Progenitor cell of endocrine pancreas (in vitro differentiated cells): ENCODE measurements around the gene MT4. TPM values are rescaled to one million over a fixed set of nuclear protein-coding genes. Genes with fewer than 3 reads are reported as not detected.
A peak's percentile ranks its signal among the peaks of the same experiment; 100 is the strongest.

Source experiments
- DNase-seq: peaks from one replicate; pipeline ENCODE4 v3.0.0; 2021; ENCODE audit warnings: low spot score; ENCODE audit not compliant: unreplicated experiment
- H3K27ac Mint-ChIP-seq: 2 replicates; pipeline ENCODE4 v1.8.0; 2021; ENCODE audit warnings: mild to moderate bottlenecking, moderate library complexity, mixed read lengths
- H3K27me3 Mint-ChIP-seq: 2 replicates; pipeline ENCODE4 v1.8.0; 2021; ENCODE audit warnings: mixed read lengths
- H3K36me3 Mint-ChIP-seq: 2 replicates; pipeline ENCODE4 v1.8.0; 2022; ENCODE audit warnings: mixed read lengths; ENCODE audit not compliant: insufficient read depth
- H3K4me1 Mint-ChIP-seq: 2 replicates; pipeline ENCODE4 v1.8.0; 2021; ENCODE audit warnings: low read depth, mixed read lengths
- H3K4me3 Mint-ChIP-seq: 2 replicates; pipeline ENCODE4 v1.8.0; 2021; ENCODE audit warnings: low read depth, mild to moderate bottlenecking, moderate library complexity, mixed read lengths
- H3K9me3 Mint-ChIP-seq: 2 replicates; pipeline ENCODE4 v1.8.0; 2021; ENCODE audit warnings: low read depth, mixed read lengths
- total RNA-seq: library from RNA; stranded (reverse); gene quantifications from 2 replicates; pipeline ENCODE4 v1.2.1, GENCODE V29; 2021
- TF ChIP-seq, protein P1 (sequence below): fragments of 200-600 bp; sonication (generic); IDR thresholded peaks from one replicate; pipeline ENCODE4 v1.5.0; 2021; ENCODE audit warnings: antibody characterized with exemption, mild to moderate bottlenecking; ENCODE audit not compliant: unreplicated experiment

The MT4 gene
- total RNA-seq, 1 donor from 2014 or later, result not detected

DNA sequence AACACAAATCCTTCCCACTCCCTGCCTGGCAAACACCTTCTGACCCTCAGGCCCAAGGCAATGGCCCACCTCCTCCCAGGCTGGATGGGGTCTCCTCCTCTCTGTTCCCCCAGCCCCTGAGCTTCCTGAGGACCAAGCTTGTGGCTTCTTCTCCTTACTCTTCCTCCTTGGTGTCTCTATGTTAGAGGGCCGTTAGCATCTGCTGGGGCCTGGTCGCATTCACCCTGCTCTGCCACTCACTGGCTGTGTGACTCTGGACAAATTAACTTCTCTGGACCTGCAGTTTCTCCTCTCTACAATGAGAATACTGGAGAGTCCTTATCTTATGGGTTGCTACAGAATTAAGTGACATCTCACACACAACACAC, 42.8 kb downstream of the MT4 start:
- Mint-ChIP-seq H3K27ac (no peak overlapping the region), H3K27me3 (peaks cover 79% of the 10 kb centered on the region), H3K4me1 (peaks cover 6% of the 10 kb centered on the region), H3K4me3 (no peak overlapping the region), H3K9me3 (no peaks in the 10 kb centered on the region), H3K36me3 (no peaks in the 10 kb centered on the region)
- TF ChIP-seq, protein P1, sequence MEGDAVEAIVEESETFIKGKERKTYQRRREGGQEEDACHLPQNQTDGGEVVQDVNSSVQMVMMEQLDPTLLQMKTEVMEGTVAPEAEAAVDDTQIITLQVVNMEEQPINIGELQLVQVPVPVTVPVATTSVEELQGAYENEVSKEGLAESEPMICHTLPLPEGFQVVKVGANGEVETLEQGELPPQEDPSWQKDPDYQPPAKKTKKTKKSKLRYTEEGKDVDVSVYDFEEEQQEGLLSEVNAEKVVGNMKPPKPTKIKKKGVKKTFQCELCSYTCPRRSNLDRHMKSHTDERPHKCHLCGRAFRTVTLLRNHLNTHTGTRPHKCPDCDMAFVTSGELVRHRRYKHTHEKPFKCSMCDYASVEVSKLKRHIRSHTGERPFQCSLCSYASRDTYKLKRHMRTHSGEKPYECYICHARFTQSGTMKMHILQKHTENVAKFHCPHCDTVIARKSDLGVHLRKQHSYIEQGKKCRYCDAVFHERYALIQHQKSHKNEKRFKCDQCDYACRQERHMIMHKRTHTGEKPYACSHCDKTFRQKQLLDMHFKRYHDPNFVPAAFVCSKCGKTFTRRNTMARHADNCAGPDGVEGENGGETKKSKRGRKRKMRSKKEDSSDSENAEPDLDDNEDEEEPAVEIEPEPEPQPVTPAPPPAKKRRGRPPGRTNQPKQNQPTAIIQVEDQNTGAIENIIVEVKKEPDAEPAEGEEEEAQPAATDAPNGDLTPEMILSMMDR, result no peak
- no peak for DNase-seq

DNA sequence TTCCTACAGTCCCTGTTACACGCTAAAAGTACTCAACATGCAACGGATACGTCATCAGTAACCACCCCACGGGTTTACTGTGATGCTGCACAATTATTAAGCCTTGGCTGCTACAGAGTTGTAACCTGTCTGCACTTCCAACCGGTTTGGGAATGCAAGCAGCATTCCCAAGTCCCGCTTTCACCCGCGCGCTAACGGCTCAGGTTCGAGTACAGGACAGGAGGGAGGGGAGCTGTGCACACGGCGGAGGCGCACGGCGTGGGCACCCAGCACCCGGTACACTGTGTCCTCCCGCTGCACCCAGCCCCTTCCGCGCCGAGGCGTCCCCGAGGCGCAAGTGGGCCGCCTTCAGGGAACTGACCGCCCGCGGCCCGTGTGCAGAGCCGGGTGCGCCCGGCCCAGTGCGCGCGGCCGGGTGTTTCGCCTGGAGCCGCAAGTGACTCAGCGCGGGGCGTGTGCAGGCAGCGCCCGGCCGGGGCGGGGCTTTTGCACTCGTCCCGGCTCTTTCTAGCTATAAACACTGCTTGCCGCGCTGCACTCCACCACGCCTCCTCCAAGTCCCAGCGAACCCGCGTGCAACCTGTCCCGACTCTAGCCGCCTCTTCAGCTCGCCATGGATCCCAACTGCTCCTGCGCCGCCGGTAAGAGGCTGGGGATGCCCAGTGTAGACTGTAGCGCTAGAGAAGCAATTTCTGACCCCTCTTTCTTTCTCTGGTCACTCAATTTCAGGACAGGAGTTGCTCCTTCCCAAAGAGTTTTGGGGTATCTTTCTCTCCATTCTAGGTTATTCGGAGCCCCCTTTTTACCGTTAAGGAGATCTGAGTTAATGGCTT, 43.4 kb downstream of the MT4 start, which contains the start of gene MT2A:
TSS of gene MT2A (plus strand) at position 542 of the 833 bp plus-strand sequence. CDS start at position 614, 72 bp downstream.
- DNase-seq, result peak; percentile 62
- Mint-ChIP-seq H3K36me3 (no peaks in the 10 kb centered on the region), H3K4me1 (peaks cover 6% of the 10 kb centered on the region), H3K27ac (no peak within 1 kb of the TSS), H3K9me3 (no peaks in the 10 kb centered on the region), H3K4me3 (peak within 1 kb of the TSS; percentile 56), H3K27me3 (peaks cover 82% of the 10 kb centered on the region)
- TF ChIP-seq, protein P1, result no peak

DNA sequence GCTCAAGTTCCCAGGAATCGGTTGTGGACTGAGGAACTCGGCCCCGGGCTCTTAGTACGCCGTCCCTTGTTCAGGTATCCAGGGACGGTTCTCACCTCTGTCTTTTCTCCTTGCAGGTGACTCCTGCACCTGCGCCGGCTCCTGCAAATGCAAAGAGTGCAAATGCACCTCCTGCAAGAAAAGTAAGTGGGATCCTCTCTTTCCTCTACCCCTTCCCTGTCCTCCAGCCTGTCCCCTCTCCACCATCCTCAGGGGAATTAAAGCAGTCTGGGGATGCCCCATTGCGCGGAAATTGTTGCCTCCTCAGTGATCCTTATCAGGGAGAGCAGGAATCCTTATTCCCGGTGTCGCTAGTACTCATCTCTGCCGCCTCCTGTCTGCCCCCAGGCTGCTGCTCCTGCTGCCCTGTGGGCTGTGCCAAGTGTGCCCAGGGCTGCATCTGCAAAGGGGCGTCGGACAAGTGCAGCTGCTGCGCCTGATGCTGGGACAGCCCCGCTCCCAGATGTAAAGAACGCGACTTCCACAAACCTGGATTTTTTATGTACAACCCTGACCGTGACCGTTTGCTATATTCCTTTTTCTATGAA, 44.1 kb downstream of the MT4 start:
- Mint-ChIP-seq H3K4me1 (peaks cover 6% of the 10 kb centered on the region), H3K27ac (no peak overlapping the region), H3K27me3 (peaks cover 84% of the 10 kb centered on the region), H3K4me3 (peak overlapping the region; percentile 56), H3K36me3 (no peaks in the 10 kb centered on the region), H3K9me3 (no peaks in the 10 kb centered on the region)
- TF ChIP-seq, protein P1, result no peak
- no peak for DNase-seq

DNA sequence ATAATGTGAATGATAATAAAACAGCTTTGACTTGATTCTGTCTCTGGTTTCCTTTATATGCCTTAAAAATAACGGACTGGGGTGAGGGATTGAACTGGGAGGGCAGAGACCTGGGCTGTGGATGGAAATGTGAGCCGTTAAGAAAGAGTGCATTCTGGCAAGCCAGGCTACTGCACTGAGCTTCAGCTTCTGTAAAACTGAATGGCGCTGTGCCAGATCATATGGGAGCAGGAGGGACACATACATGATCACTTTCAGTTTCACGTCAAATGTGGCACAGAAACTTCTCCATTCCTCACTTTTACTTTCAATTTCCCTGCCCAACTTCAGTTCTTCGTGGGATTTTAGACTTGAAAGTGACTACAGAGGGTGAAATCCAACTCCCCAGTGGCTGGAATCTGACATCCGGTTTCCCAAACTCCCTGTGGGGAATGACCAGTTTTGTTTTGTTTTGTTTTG, 44.6 kb downstream of the MT4 start:
- Mint-ChIP-seq H3K36me3 (no peaks in the 10 kb centered on the region), H3K9me3 (no peaks in the 10 kb centered on the region), H3K4me3 (peak overlapping the region; percentile 56), H3K27me3 (peaks cover 87% of the 10 kb centered on the region), H3K4me1 (peaks cover 6% of the 10 kb centered on the region), H3K27ac (no peak overlapping the region)
- DNase-seq, result no peak
- TF ChIP-seq, protein P1, result no peak

DNA sequence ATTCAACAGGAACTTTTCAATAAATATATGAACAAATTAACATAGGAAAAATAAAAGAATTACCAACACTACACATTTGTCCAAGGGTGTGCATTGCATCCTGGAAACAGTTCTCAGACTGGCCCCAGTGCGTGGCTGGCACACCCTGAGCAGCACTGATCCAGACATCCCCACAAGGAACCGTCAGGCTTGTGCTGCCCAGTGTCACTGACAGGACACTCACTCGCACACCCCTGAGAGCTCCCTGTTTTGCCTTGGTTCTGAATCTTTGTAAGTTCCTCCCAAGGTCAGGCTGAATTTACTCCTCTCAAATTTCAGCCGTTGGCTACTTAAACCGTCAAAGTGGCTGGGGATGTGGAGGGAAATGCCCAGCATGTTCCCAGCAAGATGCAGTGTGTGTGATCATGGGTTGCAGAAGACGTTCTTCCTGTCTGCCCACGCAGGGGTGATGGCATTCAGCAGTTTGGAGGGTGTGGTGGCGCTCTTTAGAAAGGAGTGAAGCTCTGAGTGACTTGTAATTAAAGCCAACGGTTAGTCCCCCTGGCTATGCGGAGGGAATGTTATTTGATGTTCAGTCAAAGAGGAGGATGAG, 45.2 kb downstream of the MT4 start:
- DNase-seq, result no peak
- TF ChIP-seq, protein P1, result no peak
- Mint-ChIP-seq H3K4me1 (peaks cover 6% of the 10 kb centered on the region), H3K9me3 (no peaks in the 10 kb centered on the region), H3K27ac (no peak overlapping the region), H3K27me3 (peaks cover 87% of the 10 kb centered on the region), H3K4me3 (no peak overlapping the region), H3K36me3 (no peaks in the 10 kb centered on the region)
